GM18508 (cell line): ENCODE data around the gene WDR31.
"Not testable (repeated sequence)": the region's sequence is repeated elsewhere in the genome, so short reads cannot be mapped to it uniquely, and the experiment has no call there.

Experiments
- ATAC-seq: cut with Tn5 transposase; IDR thresholded peaks from one replicate; pipeline ENCODE4 v1.9.1; 2021; ENCODE audit warnings: moderate number of reproducible peaks; ENCODE audit not compliant: insufficient read depth, unreplicated experiment

Gene WDR31

DNA sequence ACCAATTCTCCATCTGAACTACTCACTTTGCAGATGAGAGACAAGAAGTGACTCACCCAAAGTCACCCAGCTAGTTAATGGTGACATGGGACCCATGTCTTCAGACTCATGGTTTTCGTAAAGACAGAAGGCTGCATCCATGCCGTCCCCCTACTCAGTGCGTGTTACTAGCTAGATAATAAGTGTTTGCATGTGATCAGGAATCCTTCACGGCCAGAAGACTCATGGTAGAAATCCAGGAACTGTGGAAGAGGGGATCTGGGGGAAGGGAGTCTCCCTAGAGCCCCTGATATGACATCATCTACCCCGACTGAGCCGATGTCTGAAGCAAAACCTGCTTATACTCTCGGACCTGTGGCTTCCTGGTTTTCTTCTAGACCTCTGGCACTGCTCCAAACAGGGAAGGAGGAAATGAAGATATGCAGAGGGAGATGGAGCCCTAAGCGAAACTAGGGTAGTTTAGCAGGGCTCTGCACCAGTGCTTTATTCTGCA, 40.2 kb downstream of the WDR31 start:
- no peak for ATAC-seq

DNA sequence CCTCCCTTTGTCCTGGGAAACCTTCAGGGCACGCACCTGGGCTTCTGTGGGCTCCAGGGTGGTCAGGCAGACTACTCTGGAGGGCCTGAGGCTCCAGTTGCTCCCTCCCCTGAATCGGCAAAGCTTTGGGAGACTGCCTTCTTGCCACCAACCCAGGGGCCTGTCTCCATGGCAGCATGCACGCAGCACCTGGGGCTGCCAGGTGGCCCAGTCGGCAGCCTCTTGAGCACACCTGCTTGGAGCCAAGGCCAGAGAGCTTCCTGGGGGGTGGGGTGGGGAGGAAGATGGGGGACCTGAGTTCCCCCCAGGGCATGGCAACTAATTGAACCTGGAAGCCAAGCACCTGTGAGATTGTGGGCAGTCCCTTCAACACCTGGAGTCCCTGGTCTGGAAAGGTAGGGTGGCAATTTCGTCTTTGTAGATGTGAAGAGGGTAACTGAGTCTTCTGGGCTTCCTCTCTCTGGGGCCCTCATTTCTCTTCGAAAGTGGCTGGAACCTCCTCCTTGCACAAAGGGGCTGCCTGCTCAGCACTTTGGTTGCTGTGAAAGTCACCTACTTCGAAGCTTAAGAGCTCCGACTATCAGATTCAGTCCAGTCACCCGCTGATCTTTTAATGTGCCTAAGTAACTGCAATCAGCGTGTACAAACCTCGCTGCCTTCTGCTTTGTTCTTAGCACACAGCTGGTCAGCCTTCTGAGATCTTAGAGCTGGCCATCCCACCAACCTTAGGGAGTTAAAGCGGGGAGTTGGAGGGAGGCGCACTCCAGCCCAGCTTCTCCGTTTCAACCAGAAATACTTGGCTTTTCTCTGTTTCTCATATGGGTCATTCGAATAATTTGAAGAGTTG, 40.9 kb downstream of the WDR31 start:
- no peak for ATAC-seq

DNA sequence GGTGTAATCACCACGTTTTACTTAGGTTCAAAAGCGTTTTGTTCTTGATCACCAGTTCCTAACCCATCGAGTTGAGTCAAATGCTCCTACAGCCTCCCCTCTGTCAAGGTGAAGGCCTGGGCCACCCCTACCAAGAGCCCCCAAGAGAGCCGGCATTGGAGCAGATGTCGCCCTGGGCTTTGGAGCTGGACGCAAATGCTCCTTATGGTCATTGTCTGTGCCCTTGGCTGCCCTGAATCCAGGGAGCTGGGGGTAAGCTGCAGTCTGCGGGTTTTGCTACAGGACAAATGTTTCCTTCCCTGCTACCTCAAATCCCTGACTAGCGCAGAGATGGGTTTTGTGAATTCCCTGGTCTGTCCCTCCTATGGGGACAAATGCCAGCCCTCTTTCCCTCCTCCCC, 41.8 kb downstream of the WDR31 start:
- ATAC-seq = no peak

DNA sequence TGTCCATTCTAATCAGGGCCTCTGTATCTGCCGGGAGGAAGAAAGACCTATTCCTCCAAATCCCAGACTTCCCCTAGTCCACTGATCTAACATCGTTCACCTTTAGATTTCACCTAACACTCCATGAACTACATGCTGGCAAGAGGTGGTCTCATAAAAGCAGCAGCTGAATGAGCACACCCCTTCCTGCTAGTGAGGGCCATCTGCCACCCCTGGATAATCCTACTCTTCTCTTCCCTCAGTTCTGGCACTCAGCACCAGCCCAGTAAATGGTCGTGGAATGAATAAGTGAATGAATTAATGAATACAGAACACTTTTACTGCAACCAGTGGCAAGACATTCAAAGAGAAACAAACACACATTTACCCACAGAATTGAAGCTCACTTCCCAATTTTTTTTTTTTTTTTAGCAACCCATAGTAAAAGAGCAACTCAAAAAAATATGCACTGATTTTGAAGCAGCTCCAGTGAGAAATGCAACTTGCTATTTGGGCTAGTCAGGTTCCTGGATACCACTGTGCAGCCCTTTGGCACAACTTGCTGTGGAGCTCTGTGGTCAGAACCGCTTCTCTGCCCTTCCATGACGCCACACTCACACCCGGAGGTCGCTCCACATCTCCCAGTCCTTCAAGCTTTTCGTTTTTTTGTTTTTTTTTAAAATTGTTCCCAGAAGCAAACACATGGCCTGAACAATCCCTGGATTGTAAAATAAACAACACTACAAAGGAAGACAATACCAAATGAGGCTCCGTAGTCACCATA, 43.1 kb downstream of the WDR31 start:
- ATAC-seq = no peak

DNA sequence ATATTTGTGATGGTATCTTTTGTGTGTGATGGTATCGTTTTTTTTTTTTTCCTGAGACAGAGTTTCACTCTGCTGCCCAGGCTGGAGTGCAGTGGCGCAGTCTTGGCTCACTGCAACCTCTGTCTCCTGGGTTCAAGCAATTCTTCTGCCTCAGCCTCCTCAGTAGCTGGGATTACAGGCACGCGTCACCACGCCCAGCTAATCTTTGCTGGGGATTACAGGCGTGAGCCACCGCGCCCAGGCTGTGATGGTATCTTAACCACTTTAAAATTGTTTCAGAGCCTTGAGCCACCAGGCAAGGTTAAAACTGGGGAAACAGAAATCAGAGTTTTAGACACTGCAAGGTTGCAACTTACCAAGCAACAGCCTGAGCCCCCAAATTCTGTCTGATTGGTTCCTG, 43.8 kb downstream of the WDR31 start:
- ATAC-seq = not testable (repeated sequence)

DNA sequence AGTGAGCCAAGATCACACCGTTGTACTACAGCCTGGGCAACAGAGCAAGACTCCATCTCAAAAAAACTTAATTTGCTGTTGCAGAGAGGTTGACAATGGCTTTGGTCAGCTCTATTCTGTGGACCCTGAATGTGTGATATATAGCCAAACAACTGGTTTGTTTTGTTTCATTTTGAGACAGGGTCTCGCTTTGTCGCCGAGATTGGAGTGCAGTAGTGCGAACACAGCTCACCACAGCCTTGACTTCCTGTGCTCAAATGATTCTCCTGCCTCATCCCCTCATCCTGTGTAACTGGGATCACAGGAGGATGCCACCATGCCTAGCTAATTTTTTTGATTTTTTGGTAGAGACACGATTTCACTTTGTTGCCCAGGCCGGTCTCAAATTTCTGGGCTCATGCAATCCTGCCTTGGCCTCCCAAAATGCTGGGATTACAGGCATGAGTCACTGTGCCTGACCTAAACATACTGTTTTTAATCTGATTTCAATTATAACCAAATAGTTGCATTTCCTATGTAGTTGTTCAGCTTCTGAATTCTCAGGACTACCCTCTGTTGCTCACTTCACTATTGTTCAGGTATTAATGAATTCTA, 46.7 kb downstream of the WDR31 start:
- ATAC-seq = no peak

DNA sequence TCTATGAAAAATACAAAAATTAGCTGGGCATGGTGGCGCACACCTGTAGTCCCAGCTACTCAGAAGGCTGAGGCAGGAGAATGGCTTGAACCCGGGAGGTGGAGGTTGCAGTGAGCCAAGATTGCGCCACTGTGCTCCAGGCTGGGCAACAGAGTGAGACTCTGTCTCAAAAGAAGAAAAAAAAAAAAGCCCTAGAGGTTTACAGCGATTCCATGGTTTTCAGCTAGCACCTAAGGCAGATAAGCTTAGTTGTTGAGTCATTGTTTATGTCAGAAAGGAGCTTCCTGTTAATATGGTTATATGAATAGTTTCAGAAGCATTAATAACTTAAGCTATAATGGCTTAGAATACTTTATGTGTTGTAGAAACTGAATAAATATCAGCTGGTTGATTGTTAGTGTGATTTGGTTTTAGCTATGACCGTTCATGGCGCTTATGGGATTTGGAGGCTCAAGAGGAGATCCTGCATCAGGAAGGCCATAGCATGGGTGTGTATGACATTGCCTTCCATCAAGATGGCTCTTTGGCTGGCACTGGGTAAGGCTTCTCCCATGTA, 49.9 kb downstream of the WDR31 start:
- no peak for ATAC-seq

DNA sequence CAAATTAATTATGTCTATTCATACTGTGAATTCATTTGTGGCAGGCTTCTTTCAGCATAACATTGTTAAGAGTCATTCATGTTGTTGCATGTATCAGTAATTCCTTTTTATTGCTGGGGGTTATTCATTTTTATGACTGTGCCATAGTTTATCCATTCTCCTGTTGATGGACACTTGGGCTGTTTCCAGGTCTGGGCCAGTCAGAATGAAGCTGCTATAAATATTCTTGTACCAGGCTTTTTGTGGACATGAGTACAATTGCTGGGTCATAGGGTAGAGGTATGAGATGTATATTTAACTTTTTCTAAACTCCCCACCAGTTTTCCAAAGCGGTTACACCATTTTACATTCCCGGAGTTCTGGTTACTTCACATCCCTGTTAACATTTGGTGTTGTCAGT, 51.0 kb downstream of the WDR31 start:
- no peak for ATAC-seq

DNA sequence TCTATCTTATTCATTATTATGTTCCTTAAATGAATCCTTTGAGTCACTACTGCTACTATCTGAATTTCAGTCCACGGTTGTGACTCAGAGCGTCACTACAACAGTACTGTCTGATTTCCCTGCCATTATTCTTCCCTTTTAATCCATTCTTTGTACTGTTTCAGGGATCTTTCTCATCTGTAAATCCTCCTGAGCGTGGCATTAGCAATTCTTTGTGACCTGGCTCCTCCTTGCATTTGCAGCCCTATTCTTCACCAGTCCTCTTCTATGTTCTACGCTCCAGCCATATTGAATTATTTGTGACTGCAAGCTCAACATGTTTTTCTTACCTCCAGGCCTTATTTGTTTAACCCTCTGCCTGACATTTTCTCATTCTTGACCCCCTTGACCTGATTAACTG, 58.7 kb downstream of the WDR31 start:
- no peak for ATAC-seq

DNA sequence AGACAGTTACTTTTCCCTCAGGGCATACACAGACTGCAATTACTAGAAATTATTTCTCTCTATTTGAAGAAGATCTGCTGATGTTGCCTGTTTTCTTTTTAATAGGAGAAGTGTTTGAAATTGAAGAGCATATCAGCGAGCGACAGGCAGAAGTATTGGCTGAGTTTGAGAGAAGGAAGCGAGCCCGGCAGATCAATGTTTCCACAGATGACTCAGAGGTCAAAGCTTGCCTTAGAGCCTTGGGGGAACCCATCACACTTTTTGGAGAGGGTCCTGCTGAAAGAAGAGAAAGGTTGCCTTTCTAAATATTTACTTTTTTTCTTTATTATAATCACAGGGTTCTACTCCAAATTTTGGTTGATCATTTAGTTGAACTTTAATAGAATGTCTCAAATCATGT, 61.2 kb downstream of the WDR31 start:
- no peak for ATAC-seq

DNA sequence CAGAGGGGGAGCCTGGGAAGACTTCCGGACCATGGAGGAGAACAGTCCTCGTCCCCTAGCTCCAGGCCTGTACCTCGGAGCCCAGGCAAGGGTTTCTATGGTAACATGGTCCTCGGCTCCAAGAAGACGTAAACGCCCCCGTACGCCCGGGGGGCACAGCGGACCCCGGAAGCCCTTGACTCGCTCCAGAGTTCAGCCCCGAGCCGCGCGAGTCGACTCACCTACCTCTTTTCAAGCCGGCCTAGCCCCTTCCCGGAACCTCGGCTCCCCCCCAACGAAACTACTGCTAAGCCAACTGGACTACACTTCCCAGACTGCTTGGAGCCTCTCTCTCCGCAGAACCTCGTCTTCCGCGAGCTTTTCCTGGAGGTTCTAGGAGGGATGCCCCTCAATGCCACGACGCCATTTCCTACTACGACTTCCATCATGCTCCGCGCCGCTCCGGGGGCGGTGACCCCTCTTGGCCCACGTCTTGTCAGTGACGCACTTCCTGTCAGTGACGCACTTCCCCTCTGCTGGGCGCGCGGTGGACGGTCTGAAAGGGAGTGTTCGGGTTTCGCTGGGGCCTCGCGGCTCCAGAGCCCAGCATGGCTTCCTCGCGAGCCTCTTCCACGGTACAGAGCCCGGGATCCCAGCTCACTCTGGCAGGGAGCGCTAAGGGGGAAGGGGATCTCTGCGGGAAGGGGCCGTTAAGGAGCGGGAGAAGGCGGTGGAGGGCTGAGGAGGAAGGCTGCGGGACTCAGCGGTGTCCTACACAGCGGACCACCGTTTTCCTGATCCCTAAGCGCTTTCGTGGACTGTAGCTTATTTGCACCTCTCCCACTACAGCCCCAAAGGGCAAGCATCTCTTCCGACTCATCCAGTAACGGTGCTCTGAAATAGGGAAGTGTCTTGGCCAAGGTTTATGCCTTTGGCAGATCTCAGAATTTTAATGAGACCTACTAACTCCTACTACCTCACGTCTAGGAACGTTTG, 64.6 kb downstream of the WDR31 start, which contains the start of the genes CDC26 and PRPF4:
Gene CDC26, minus strand, starts transcription at position 416 of the 975 bp plus-strand sequence. CDS start 3,065 bp downstream, outside the sequence.
Gene PRPF4, plus strand, starts transcription at position 502 of the 975 bp plus-strand sequence. Its CDS starts 86 bp downstream, at position 588.
- ATAC-seq = peak; percentile 97

DNA sequence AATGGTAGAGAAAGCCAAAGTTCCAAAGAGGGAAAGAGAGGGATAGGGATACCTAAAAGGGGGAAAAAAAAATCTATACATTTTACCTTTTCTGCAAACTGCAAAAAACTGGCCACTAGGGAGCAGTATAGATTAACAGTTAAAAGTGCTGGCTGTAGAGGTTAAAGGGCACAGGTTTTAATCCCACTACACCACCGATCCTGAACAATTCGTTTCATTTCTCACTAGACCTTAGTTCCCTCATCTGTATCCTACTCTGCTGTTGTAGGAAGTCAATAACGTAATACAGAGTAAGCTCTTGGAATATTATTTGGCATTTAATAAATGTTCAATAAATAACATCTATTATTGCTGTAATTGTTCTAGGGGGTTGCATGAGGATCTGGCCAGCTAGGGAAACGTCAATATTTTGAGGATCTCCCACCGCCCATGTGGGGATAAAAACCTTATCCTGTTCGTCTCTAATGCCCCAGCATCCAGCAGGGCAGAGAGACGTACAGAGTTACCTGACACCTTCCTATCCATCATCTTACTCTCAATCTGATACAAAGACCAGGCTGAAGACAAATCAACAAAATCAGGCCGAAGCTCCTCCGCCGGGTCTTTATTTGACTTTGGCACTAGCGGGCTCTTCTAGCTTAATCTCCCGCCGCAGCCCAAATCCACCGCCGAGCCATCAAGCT, 65.5 kb downstream of the WDR31 start:
- no peak for ATAC-seq

DNA sequence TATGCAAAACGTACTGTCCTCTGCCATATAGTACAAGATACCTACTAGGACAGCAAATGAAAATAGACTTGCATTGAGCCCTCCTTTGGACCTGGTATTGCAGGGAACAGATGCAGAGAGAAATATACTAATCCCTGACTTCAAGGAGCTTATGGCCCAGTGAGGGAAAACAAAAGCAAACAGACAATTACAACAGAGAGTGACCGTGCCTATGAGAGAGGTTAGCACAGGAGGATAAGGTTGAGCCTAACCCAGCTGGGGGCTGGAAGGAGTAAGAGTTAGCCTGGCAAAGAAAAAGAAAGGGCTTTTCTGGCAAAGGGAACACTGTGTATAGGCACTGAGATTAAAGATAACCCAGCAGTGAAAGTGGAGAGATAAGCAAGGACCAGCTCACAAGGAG, 70.2 kb downstream of the WDR31 start:
- ATAC-seq = no peak

DNA sequence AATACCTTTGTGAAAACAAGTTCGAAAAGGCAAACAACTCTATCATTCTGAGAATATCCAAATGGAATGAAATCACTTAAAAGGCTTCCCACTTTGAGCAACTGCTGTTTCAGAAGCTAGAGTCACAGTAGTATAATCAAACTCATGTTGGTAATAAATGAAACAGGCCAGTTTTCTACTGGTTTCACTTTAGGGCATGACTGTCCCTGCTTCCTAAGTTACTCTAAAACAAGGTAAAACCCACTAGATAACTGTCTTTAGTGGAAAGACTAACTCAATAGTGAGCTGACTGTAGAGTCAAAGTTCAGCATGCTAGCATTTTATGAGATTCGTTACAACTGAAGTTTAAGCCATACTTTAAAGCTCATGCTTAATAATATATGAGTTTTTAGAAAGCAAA, 70.7 kb downstream of the WDR31 start:
- ATAC-seq = no peak

DNA sequence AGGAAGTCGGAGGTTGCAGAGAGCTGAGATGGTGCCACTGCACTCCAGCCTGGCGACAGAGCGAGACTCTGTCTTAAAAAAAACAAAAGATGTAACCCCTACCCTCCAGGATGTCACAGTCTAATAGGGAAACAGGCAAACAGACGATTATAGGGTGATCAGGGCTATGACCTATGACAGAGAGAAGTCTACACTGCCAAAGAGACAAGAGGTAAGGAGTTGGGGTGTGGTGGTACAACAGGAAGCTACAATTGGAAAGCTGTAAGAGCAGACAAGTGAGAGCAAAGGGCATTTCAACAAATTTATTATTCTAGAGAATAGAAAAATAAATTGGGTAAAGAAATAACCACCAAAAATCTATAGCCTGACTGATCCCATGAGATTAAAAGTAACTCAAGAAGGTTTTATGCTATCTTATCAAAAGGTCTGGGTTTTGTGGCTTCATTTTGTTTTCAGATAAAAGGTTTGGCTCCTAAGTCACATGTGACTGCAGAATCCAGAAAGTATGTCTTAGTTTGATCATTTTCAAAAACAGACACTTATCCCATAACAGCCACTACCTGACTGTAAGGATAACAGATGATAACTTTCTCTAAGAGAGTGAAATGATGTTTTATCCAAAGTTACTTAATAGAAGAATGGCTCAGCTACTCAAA, 72.0 kb downstream of the WDR31 start:
- ATAC-seq = no peak

DNA sequence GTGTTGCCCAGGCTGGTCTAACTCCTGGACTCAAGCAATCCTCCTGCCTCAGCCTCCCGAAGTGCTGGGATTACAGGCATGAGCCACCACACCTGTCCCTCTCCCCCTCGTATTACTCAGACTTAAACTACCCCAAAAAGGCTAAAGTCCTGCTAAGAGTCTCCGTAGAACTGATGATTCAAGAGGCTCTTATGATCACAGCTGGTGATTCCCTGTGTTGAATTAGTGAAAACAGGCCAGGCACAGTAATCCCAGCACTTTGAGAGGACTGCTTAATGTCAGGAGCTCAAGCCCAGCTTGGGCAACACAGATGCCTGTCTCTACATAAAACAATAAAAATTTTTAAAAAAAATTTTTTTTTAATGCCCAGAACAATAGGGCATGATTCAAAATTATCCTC, 73.9 kb downstream of the WDR31 start:
- no peak for ATAC-seq
